ENCODE results near the gene CLCN3. TPM values are rescaled to one million over a fixed set of nuclear protein-coding genes. Genes with fewer than 3 reads are reported as not detected.
"Not testable (repeated sequence)": the region's sequence is repeated elsewhere in the genome, so short reads cannot be mapped to it uniquely, and the experiment has no call there.

CLCN3 gene
- total RNA-seq, 1 experiment from 2014 or later: 63.0 TPM

DNA sequence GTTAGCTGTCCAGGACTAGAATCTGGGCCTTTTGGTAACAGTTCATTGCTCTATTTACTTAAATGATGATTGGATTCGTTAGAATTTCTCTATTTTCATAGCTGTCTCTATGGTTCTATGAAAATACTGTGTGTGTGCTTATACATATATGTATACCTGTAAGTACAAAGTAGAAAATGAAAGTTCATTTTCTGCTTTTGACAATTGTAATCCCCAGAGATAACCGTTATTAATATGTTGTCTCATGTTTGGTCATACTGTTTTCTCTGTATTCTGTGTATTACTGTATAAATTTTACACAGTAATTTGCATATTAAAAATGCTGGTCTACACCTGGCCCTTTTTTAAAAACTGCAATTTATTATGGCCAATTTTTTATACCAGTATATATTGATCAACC is 55.4 kb downstream of the CLCN3 start:
- BruUV-seq (replicated peaks): no TSS peak
- intact Hi-C loops (cut with micrococcal nuclease; ENCODE audit: unreplicated experiment): no loop called here
- H3K4me1 ChIP-seq (ENCODE audit: insufficient read depth, low read length, poor library complexity, severe bottlenecking): peaks cover 18% of the 10 kb centered on the region
- no peaks in the 10 kb centered on the region for H3K36me3 ChIP-seq (ENCODE audit: insufficient read depth, low read length, poor library complexity, severe bottlenecking)
- no peak overlapping the region for H3K4me3 ChIP-seq (ENCODE audit: low read depth, low read length, poor library complexity, severe bottlenecking)
- ChIA-PET POLR2A (ENCODE audit: low non-redundant PET) (interaction anchor here (0.7 kb wide), 1 partner anchor 11 kb away, joined by 3 read pairs; no protein-coding TSS in a partner anchor), CTCF (no interaction called here)
- no peaks in the 10 kb centered on the region for H3K27me3 ChIP-seq (replicated peaks; ENCODE audit: insufficient read depth, low read depth, low read length, poor library complexity)
- TF ChIP-seq, protein P1, sequence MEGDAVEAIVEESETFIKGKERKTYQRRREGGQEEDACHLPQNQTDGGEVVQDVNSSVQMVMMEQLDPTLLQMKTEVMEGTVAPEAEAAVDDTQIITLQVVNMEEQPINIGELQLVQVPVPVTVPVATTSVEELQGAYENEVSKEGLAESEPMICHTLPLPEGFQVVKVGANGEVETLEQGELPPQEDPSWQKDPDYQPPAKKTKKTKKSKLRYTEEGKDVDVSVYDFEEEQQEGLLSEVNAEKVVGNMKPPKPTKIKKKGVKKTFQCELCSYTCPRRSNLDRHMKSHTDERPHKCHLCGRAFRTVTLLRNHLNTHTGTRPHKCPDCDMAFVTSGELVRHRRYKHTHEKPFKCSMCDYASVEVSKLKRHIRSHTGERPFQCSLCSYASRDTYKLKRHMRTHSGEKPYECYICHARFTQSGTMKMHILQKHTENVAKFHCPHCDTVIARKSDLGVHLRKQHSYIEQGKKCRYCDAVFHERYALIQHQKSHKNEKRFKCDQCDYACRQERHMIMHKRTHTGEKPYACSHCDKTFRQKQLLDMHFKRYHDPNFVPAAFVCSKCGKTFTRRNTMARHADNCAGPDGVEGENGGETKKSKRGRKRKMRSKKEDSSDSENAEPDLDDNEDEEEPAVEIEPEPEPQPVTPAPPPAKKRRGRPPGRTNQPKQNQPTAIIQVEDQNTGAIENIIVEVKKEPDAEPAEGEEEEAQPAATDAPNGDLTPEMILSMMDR (conservative IDR thresholded peaks at IDR 0.05; ENCODE audit: low read depth, low read length): no peak
- TF ChIP-seq EZH2 (IDR thresholded peaks at IDR 0.05; ENCODE audit: borderline replicate concordance, low read depth, low read length, poor library complexity, severe bottlenecking): no peak
- DNase-seq (ENCODE audit: low spot score): no peak
- no peaks in the 10 kb centered on the region for H3K9me3 ChIP-seq (ENCODE audit: low read depth, low read length, poor library complexity, severe bottlenecking)
- no peak overlapping the region for H3K27ac ChIP-seq (ENCODE audit: low read depth, low read length, poor library complexity, severe bottlenecking)

DNA sequence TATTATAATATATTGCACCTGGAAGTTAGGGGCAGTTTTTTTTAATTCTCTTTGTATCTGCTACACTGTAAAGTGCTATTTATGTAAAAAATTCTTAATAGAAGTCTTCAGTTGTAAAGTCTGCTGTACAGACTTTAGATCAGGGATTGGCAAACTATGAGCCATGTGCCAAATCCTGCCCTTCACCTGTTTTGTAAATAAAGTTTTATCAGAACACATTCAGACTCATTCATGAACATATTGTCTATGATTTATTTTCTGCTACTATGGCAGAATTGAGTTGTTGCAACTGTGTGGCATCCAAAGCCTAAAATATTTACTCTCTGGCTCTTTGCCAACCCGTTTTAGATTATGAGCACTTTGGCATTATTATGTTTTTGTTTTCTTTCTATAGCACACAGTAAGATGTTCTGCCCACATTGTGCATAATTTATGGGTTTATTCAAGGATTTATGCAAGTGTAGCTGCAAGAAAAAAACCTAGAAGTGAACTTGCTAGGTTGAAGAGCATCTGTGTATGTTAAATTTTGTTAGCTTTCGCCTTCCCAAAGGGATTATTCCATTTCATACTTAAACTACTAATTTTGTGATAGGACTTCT is 56.9 kb downstream of the CLCN3 start:
- ChIA-PET CTCF (no interaction called here), POLR2A (ENCODE audit: low non-redundant PET) (no interaction called here)
- BruUV-seq (replicated peaks): no TSS peak
- intact Hi-C loops (cut with micrococcal nuclease; ENCODE audit: unreplicated experiment): no loop called here
- H3K27me3 ChIP-seq (replicated peaks; ENCODE audit: insufficient read depth, low read depth, low read length, poor library complexity): no peaks in the 10 kb centered on the region
- peaks cover 19% of the 10 kb centered on the region for H3K4me1 ChIP-seq (ENCODE audit: insufficient read depth, low read length, poor library complexity, severe bottlenecking)
- peak overlapping the region; percentile 20 for H3K27ac ChIP-seq (ENCODE audit: low read depth, low read length, poor library complexity, severe bottlenecking)
- DNase-seq (ENCODE audit: low spot score): peak; percentile 43
- H3K9me3 ChIP-seq (ENCODE audit: low read depth, low read length, poor library complexity, severe bottlenecking): no peaks in the 10 kb centered on the region
- TF ChIP-seq, protein P1 (conservative IDR thresholded peaks at IDR 0.05; ENCODE audit: low read depth, low read length): no peak
- TF ChIP-seq EZH2 (IDR thresholded peaks at IDR 0.05; ENCODE audit: borderline replicate concordance, low read depth, low read length, poor library complexity, severe bottlenecking): no peak
- no peaks in the 10 kb centered on the region for H3K36me3 ChIP-seq (ENCODE audit: insufficient read depth, low read length, poor library complexity, severe bottlenecking)
- H3K4me3 ChIP-seq (ENCODE audit: low read depth, low read length, poor library complexity, severe bottlenecking): no peak overlapping the region

DNA sequence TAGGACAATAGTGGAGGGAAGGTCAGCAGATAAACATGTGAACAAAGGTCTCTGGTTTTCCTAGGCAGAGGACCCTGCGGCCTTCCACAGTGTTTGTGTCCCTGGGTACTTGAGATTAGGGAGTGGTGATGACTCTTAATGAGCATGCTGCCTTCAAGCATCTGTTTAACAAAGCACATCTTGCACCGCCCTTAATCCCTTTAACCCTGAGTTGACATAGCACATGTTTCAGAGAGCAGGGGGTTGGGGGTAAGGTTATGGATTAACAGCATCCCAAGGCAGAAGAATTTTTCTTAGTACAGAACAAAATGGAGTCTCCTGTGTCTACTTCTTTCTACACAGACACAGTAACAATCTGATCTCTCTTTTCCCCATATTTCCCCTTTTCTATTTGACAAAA is 58.1 kb downstream of the CLCN3 start:
- H3K9me3 ChIP-seq (ENCODE audit: low read depth, low read length, poor library complexity, severe bottlenecking); H3K27ac ChIP-seq (ENCODE audit: low read depth, low read length, poor library complexity, severe bottlenecking); DNase-seq (ENCODE audit: low spot score); intact Hi-C loops (cut with micrococcal nuclease; ENCODE audit: unreplicated experiment); H3K36me3 ChIP-seq (ENCODE audit: insufficient read depth, low read length, poor library complexity, severe bottlenecking); BruUV-seq (replicated peaks); H3K27me3 ChIP-seq (replicated peaks; ENCODE audit: insufficient read depth, low read depth, low read length, poor library complexity); CTCF ChIA-PET; H3K4me3 ChIP-seq (ENCODE audit: low read depth, low read length, poor library complexity, severe bottlenecking); POLR2A ChIA-PET (ENCODE audit: low non-redundant PET): not testable (repeated sequence)
- H3K4me1 ChIP-seq (ENCODE audit: insufficient read depth, low read length, poor library complexity, severe bottlenecking): peaks cover 24% of the 10 kb centered on the region

DNA sequence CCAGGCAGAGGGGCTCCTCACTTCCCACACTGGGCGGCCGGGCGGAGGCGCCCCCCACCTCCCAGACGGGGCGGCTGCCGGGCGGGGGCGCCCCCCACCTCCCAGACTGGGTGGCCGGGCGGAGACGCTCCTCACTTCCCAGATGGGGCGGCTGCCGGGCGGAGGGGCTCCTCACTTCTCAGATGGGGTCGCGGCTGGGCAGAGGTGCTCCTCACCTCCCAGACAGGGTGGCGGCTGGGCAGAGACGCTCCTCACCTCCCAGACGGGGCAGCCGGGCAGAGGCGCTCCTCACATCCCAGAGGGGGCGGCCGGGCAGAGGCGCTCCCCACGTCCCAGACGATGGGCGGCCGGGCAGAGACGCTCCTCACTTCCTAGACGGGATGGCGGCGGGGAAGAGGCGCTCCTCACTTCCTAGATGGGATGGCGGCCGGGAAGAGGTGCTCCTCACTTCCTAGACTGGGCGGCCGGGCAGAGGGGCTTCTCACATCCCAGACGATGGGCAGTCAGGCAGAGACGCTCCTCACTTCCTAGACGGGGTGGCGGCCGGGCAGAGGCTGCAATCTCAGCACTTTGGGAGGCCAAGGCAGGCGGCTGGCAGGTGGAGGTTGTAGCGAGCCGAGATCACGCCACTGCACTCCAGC is 58.7 kb downstream of the CLCN3 start:
- H3K4me3 ChIP-seq (ENCODE audit: low read depth, low read length, poor library complexity, severe bottlenecking); DNase-seq (ENCODE audit: low spot score); H3K36me3 ChIP-seq (ENCODE audit: insufficient read depth, low read length, poor library complexity, severe bottlenecking); CTCF ChIA-PET; H3K9me3 ChIP-seq (ENCODE audit: low read depth, low read length, poor library complexity, severe bottlenecking); BruUV-seq (replicated peaks); intact Hi-C loops (cut with micrococcal nuclease; ENCODE audit: unreplicated experiment); POLR2A ChIA-PET (ENCODE audit: low non-redundant PET); H3K27ac ChIP-seq (ENCODE audit: low read depth, low read length, poor library complexity, severe bottlenecking); H3K27me3 ChIP-seq (replicated peaks; ENCODE audit: insufficient read depth, low read depth, low read length, poor library complexity): not testable (repeated sequence)
- peaks cover 24% of the 10 kb centered on the region for H3K4me1 ChIP-seq (ENCODE audit: insufficient read depth, low read length, poor library complexity, severe bottlenecking)
